K562 (cell line): Measurements from ENCODE around the gene ZNF385C. TPM values are rescaled to one million over a fixed set of nuclear protein-coding genes. Genes with fewer than 3 reads are reported as not detected.
A peak's percentile ranks its signal among the peaks of the same experiment; 100 is the strongest.

Experiments used
- ATAC-seq: fragments of 200-7000 bp; cut with Tn5 transposase; 3 replicates; pipeline ENCODE4 v1.9.1; 2020; ENCODE audit warnings: moderate library complexity
- BruUV-seq: library from RNA; stranded (reverse); fragments of 400-500 nt; replicated peaks from 2 replicates; lab custom pipeline; 2021; lab: Mats Ljungman, UMichigan
- CTCF ChIA-PET: fragments of 300-600 bp; formaldehyde crosslinking; extraction: SDS; loops from one replicate; lab custom pipeline; 2021; ENCODE audit warnings: low intra/inter-chr PET ratio; lab: Yijun Ruan, JAX
- POLR2A ChIA-PET: fragments of 300-600, 350-650 bp; sonication (Branson Sonifier 250); formaldehyde crosslinking; extraction: SDS; loops from one replicate; lab custom pipeline; 2021; ENCODE audit warnings: antibody characterized with exemption, inconsistent platforms; lab: Yijun Ruan, JAX
- DNase-seq, 4 experiments: peaks; one replicate each; pipeline versions ENCODE4 v3.0.0 to v3.0.0-alpha.2; 2011 to 2018; ENCODE audit warnings: low spot score in 3 of 4, mixed read lengths in 3 of 4; ENCODE audit errors: extremely low read depth in 1 of 4
- FAIRE-seq: peaks from 2 replicates; lab custom pipeline; 2011; peaks lifted over from hg19 to GRCh38; lab: Jason Lieb, UNC
- H2AFZ ChIP-seq: 2 replicates; pipeline ENCODE4 v1.6.0; 2011; ENCODE audit warnings: low read depth, low read length, control low read depth, inconsistent platforms
- H3K27ac ChIP-seq: fragments of 200-600 bp; 3 replicates; pipeline ENCODE4 v1.8.0; 2011; ENCODE audit warnings: low read depth, mild to moderate bottlenecking, control low read depth, inconsistent platforms, low read length, moderate library complexity, mixed read lengths; ENCODE audit errors: extremely low read depth
- H3K27me3 ChIP-seq, 2 experiments: fragments of 300-600 bp in 1 of 2; 2 replicates in 1 of 2; 3 replicates in 1 of 2; pipeline versions ENCODE4 v1.6.0 to v1.8.0; 2011; ENCODE audit warnings: inconsistent platforms in 2 of 2, low read length in 2 of 2, mild to moderate bottlenecking in 1 of 2, mixed read lengths in 1 of 2, moderate library complexity in 1 of 2; ENCODE audit not compliant: control insufficient read depth in 2 of 2, insufficient read depth in 2 of 2
- H3K36me3 ChIP-seq: fragments of 300-600 bp; 3 replicates; pipeline ENCODE4 v1.8.0; 2011; ENCODE audit warnings: mild to moderate bottlenecking, low read length, inconsistent platforms; ENCODE audit not compliant: control insufficient read depth, insufficient read depth
- H3K4me1 ChIP-seq, 2 experiments: fragments of 200-600 bp in 1 of 2; replicated peaks in 1 of 2; 2 replicates in 1 of 2; 3 replicates in 1 of 2; pipeline versions ENCODE4 v1.5.1 to v1.8.0; 2011; ENCODE audit warnings: inconsistent platforms in 2 of 2, low read length in 2 of 2, mild to moderate bottlenecking in 1 of 2, mixed read lengths in 1 of 2, moderate library complexity in 1 of 2; ENCODE audit not compliant: control insufficient read depth in 2 of 2, insufficient read depth in 2 of 2
- H3K4me2 ChIP-seq: 2 replicates; pipeline ENCODE4 v1.6.1; 2011; ENCODE audit warnings: low read length, control low read depth, inconsistent platforms, mixed read lengths; ENCODE audit not compliant: insufficient read depth
- H3K4me3 ChIP-seq: fragments of 200-600 bp; sonication (generic), shearing (Covaris generic); 2 replicates; pipeline ENCODE4 v1.5.1; 2016; ENCODE audit warnings: control low read depth, inconsistent platforms
- H3K79me2 ChIP-seq: fragments of 200-600 bp; 3 replicates; pipeline ENCODE4 v1.8.0; 2011; ENCODE audit warnings: low read length, inconsistent platforms; ENCODE audit not compliant: control insufficient read depth, insufficient read depth
- H3K9ac ChIP-seq, 2 experiments: 2 replicates each; pipeline versions ENCODE4 v1.6.0 to v1.6.1; 2011; ENCODE audit warnings: low read depth in 2 of 2, low read length in 2 of 2, control low read depth in 1 of 2, inconsistent platforms in 1 of 2, mild to moderate bottlenecking in 1 of 2, mixed read lengths in 1 of 2; ENCODE audit not compliant: insufficient read depth in 1 of 2
- H3K9me1 ChIP-seq: one replicate; pipeline ENCODE4 v1.6.0; 2011; ENCODE audit warnings: inconsistent platforms, mild to moderate bottlenecking, low read length, moderate library complexity; ENCODE audit not compliant: control insufficient read depth, insufficient read depth
- H3K9me3 ChIP-seq: replicated peaks from 2 replicates; pipeline ENCODE4 v1.5.1; 2011; ENCODE audit warnings: low read depth, low read length, inconsistent platforms; ENCODE audit not compliant: control insufficient read depth, insufficient read depth
- H4K20me1 ChIP-seq: replicated peaks from 2 replicates; pipeline ENCODE4 v1.6.1; 2011; ENCODE audit warnings: low read length, inconsistent platforms, mixed read lengths; ENCODE audit not compliant: control insufficient read depth, insufficient read depth
- CTBP1 ChIP-seq: fragments of 450-650 bp; IDR thresholded peaks from 2 replicates; pipeline ENCODE4 v1.6.1; 2016; ENCODE audit warnings: borderline replicate concordance
- KDM1A ChIP-seq, 2 experiments: fragments of 450-650 bp; IDR thresholded peaks; 2 replicates each; pipeline ENCODE4 v1.6.1; 2016; ENCODE audit warnings: mild to moderate bottlenecking in 2 of 2
- ZNF217 ChIP-seq: sonication (generic); formaldehyde crosslinking; IDR thresholded peaks from 2 replicates; pipeline ENCODE4 v1.8.0; 2022; ENCODE audit warnings: mild to moderate bottlenecking, missing genetic modification reagents
- WGBS: fragments of 100-300 bp; shearing (Covaris generic); methylation state at CpG from one replicate; pipeline ENCODE4 v1.1.6; 2016; ENCODE audit warnings: low coverage, mixed read lengths; ENCODE audit not compliant: insufficient coverage; ENCODE audit errors: missing lambda C conversion rate; 5-methylcytosine and 5-hydroxymethylcytosine counted together
- in situ Hi-C: fragments of 300-500 bp; cut with MboI; formaldehyde crosslinking; loops from 4 replicates; pipeline ENCODE4 v1.15.0; 2018; ENCODE audit warnings: inconsistent platforms, mixed read lengths
- intact Hi-C: fragments of 100-400 bp; cut with micrococcal nuclease; formaldehyde crosslinking; loops from 2 replicates; pipeline ENCODE4 v1.14.2; 2022
- polyA plus RNA-seq, 8 experiments: library from polyadenylated mRNA; depleted of rRNA in 4 of 8; stranded (reverse) in 5 of 8; unstranded in 3 of 8; fragments of >200 nt; fragmentation: Nextera tagmentation in 2 of 8; fragmentation: Illumina TruSeq in 1 of 8; extraction: Ambion mirVana in 2 of 8; extraction: Trizol in 1 of 8; gene quantifications; 2 replicates each; pipeline versions ENCODE4 v1.2.1 to v1.2.3, GENCODE V29; 2011 to 2014; ENCODE audit warnings: inconsistent platforms in 1 of 8, missing spikeins in 1 of 8
- total RNA-seq, 7 experiments: library from RNA; depleted of rRNA in 6 of 7; stranded (reverse); fragments of >200 nt in 6 of 7; fragmentation: Illumina TruSeq in 2 of 7; extraction: Trizol in 2 of 7; gene quantifications; 2 replicates each; pipeline versions ENCODE4 v1.2.1 to v1.2.3, GENCODE V29; 2011 to 2021; ENCODE audit warnings: low replicate concordance in 1 of 7
- TF ChIP-seq, protein P1 (sequence below), 3 experiments: IDR thresholded peaks in 2 of 3; conservative IDR thresholded peaks in 1 of 3; 2 replicates each; pipeline ENCODE4 v1.5.1; 2011 to 2012; ENCODE audit warnings: low read length in 3 of 3, mild to moderate bottlenecking in 3 of 3, control low read depth in 2 of 3, improper control_type of control experiment in 1 of 3, inconsistent platforms in 1 of 3, low read depth in 1 of 3, mixed read lengths in 1 of 3, moderate library complexity in 1 of 3; ENCODE audit not compliant: insufficient read depth in 2 of 3
- TF ChIP-seq, protein P2 (sequence below): sonication (generic); formaldehyde crosslinking; IDR thresholded peaks from 2 replicates; pipeline ENCODE4 v1.9.0; 2022; ENCODE audit warnings: mild to moderate bottlenecking, missing genetic modification reagents

Gene ZNF385C
- total and polyA plus RNA-seq, 9 of the 15 experiments (the other 6 are each of a cell fraction or from before 2014, with no cell fraction given) = 0.03 to 0.35 (median 0.18) TPM; not detected in 1

DNA sequence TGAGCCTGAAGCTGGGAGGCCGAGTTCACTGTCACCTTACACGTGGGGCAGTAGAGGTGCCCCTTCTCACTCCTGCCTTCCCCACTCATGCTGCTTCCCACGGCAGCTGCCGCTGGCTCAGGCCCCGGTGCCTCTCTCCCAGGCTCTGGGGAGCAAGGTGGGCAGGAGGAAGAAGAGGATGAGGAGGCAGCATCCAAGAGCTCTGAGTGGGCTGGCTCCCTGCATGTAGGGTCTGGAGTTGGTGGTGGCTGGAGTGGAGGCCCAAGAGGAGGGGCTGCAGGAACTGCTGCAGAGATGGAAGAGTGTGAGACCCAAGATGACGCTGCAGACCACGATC, 69.5 kb downstream of the ZNF385C start:
- Histone ChIP-seq H3K4me2 (no peak overlapping the region), H3K9me3 (no peaks in the 10 kb centered on the region), H3K79me2 (no peaks in the 10 kb centered on the region)
- no peak for FAIRE-seq
- intact Hi-C loops = loop anchor here (1.0 to 5.0 kb wide), 2 partner anchors 61 to 73 kb away; partner anchors contain the start of gene CNP
- TF ChIP-seq CTBP1 (0 out of 2 replicates have a peak, but pooled peaks have one; percentile 1), KDM1A (IDR thresholded peaks at IDR 0.05) (no peak), ZNF217 (no peak)
- TF ChIP-seq, protein P1, sequence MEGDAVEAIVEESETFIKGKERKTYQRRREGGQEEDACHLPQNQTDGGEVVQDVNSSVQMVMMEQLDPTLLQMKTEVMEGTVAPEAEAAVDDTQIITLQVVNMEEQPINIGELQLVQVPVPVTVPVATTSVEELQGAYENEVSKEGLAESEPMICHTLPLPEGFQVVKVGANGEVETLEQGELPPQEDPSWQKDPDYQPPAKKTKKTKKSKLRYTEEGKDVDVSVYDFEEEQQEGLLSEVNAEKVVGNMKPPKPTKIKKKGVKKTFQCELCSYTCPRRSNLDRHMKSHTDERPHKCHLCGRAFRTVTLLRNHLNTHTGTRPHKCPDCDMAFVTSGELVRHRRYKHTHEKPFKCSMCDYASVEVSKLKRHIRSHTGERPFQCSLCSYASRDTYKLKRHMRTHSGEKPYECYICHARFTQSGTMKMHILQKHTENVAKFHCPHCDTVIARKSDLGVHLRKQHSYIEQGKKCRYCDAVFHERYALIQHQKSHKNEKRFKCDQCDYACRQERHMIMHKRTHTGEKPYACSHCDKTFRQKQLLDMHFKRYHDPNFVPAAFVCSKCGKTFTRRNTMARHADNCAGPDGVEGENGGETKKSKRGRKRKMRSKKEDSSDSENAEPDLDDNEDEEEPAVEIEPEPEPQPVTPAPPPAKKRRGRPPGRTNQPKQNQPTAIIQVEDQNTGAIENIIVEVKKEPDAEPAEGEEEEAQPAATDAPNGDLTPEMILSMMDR (IDR thresholded peaks at IDR 0.05 in 2 of 3, conservative IDR thresholded peaks at IDR 0.05 in 1 of 3; ENCODE audit: insufficient read depth in 2 of 3, low read depth in 1 of 3, low read length in 3 of 3) = 0 out of 6 replicates have a peak, but pooled peaks of 1 of the 3 experiments have one; percentile 13
- TF ChIP-seq, protein P2, sequence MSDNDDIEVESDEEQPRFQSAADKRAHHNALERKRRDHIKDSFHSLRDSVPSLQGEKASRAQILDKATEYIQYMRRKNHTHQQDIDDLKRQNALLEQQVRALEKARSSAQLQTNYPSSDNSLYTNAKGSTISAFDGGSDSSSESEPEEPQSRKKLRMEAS (CRISPR knock-in tag) = no peak
- TF ChIP-seq, all 486 proteins: peak for 2
- 50% methylated on average over 5 of the region's 7 CpGs for WGBS
- CTCF ChIA-PET = no interaction called here
- no peak overlapping the region for H3K27ac ChIP-seq
- no peak overlapping the region for H3K4me3 ChIP-seq
- H2AFZ ChIP-seq = peak overlapping the region; percentile 78; the same call in 1 of the 2 replicates
- BruUV-seq = no TSS peak
- H3K27me3 ChIP-seq = no peaks in the 10 kb centered on the region
- H3K9ac ChIP-seq = peak overlapping the region in 1 of 2 experiments; percentile 75; a peak in 2 of 4 replicates
- no peak for DNase-seq
- POLR2A ChIA-PET = interaction anchor here (0.6 to 4.1 kb wide), 7 partner anchors 8 to 27 kb away, joined by 3 to 29 read pairs (median 5); partner anchors contain the start of genes DNAJC7 and NKIRAS2
- in situ Hi-C loops = loop anchor here (5.0 kb wide), 1 partner anchor 84 kb away; the partner anchor contains the start of gene DHX58
- ATAC-seq = no peak
- H3K36me3 ChIP-seq = peaks cover 10% of the 10 kb centered on the region; the same call in 2 of the 3 replicates
- no peaks in the 10 kb centered on the region for H4K20me1 ChIP-seq
- H3K4me1 ChIP-seq = peaks cover 32 to 37% of the 10 kb centered on the region in 2 experiments
- no peaks in the 10 kb centered on the region for H3K9me1 ChIP-seq
